AG04449 (cell line): ENCODE data around the gene NLN.
A peak's percentile ranks its signal among the peaks of the same experiment; 100 is the strongest.

Source experiments
- CTCF ChIA-PET: fragments of 350-600 bp; formaldehyde crosslinking; extraction: SDS; loops from one replicate; lab custom pipeline; 2021; ENCODE audit warnings: antibody characterized with exemption; lab: Yijun Ruan, JAX
- POLR2A ChIA-PET: fragments of 400-600, 350-600 bp; formaldehyde crosslinking; extraction: SDS; loops from one replicate; lab custom pipeline; 2020; ENCODE audit warnings: antibody characterized with exemption, inconsistent platforms; lab: Yijun Ruan, JAX
- DNase-seq: peaks from one replicate; pipeline ENCODE4 v3.0.0-alpha.2; 2010; ENCODE audit warnings: low read depth, low spot score
- H3K4me3 ChIP-seq: 2 replicates; pipeline ENCODE4 v1.5.1; 2011; ENCODE audit warnings: low read depth, mild to moderate bottlenecking, control low read depth, low read length
- CTCF ChIP-seq: IDR thresholded peaks from one replicate; pipeline ENCODE4 v1.5.1; 2011; ENCODE audit warnings: mild to moderate bottlenecking, moderate library complexity, low read length, control low read depth, inconsistent platforms; ENCODE audit not compliant: insufficient read depth; ENCODE audit errors: missing control alignments

Gene NLN

GRCh38 chr5:65707663-65708062, 14.3 kb upstream of the NLN start:
- TF ChIP-seq CTCF, result no peak
- DNase-seq, result no peak
- H3K4me3 ChIP-seq, result no peak overlapping the region
- ChIA-PET POLR2A (no interaction called here), CTCF (no interaction called here)

- ChIA-PET POLR2A (no interaction called here), CTCF (no interaction called here)
- DNase-seq, result no peak
- H3K4me3 ChIP-seq, result no peak overlapping the region
- no peak for TF ChIP-seq CTCF
Observed at GRCh38 chr5:65708145-65708544, 13.9 kb upstream of the NLN start.

GRCh38 chr5:65718576-65719310, 3.3 kb upstream of the NLN start:
- no peak overlapping the region for H3K4me3 ChIP-seq
- ChIA-PET CTCF (no interaction called here), POLR2A (no interaction called here)
- no peak for TF ChIP-seq CTCF
- DNase-seq, result no peak

- H3K4me3 ChIP-seq, result peak overlapping the region; percentile 86
- ChIA-PET CTCF (no interaction called here), POLR2A (interaction anchor here (1.3 kb wide), 1 partner anchor 205 kb away, joined by 4 read pairs; the partner anchor contains the start of gene ERBIN)
- no peak for DNase-seq
- no peak for TF ChIP-seq CTCF
Observed at GRCh38 chr5:65721050-65721719, 820 bp upstream of the NLN start.

GRCh38 chr5:65722575-65723403, 784 bp downstream of the NLN start:
- CTCF ChIA-PET, result interaction anchor here (2.2 kb wide), 1 partner anchor 19 kb away, joined by 9 read pairs; no protein-coding TSS in a partner anchor
- no peak for DNase-seq
- no peak for TF ChIP-seq CTCF
- H3K4me3 ChIP-seq, result peak overlapping the region; percentile 86
- POLR2A ChIA-PET, result interaction anchor here (0.7 to 1.8 kb wide), 2 partner anchors 159 to 203 kb away, joined by 3 to 4 read pairs; partner anchors contain the start of gene ERBIN
